Activated CD8-positive, alpha-beta T cell treated with anti-CD3 and anti-CD28 coated beads for 36 hours (primary cell): ENCODE results near the gene BUD31. TPM values are rescaled to one million over a fixed set of nuclear protein-coding genes. Genes with fewer than 3 reads are reported as not detected.
A peak's percentile ranks its signal among the peaks of the same experiment; 100 is the strongest.

Experiments used
- ATAC-seq: fragments of 200-7000 bp; cut with Tn5 transposase; one replicate; pipeline ENCODE4 v1.10.0; 2021; ENCODE audit warnings: mild to moderate bottlenecking, moderate library complexity
- CTCF ChIA-PET: fragments of 350-600 bp; sonication (Branson Sonifier 250); formaldehyde crosslinking; loops from one replicate; lab custom pipeline; 2021; ENCODE audit warnings: antibody characterized with exemption; lab: Charles Lee
- POLR2A ChIA-PET: fragments of 350-600 bp; sonication (Branson Sonifier 250); formaldehyde crosslinking; loops from one replicate; lab custom pipeline; 2021; ENCODE audit warnings: antibody characterized with exemption; lab: Charles Lee
- DNase-seq: peaks from one replicate; pipeline ENCODE4 v3.0.0-alpha.2; 2020
- H3K27ac Mint-ChIP-seq: one replicate; pipeline ENCODE4 v1.8.0; 2021; ENCODE audit warnings: mild to moderate bottlenecking, mixed read lengths
- H3K27me3 Mint-ChIP-seq: one replicate; pipeline ENCODE4 v1.8.0; 2021; ENCODE audit warnings: mixed read lengths
- H3K36me3 Mint-ChIP-seq: one replicate; pipeline ENCODE4 v1.8.0; 2021; ENCODE audit warnings: low read depth, mixed read lengths
- H3K4me1 Mint-ChIP-seq: one replicate; pipeline ENCODE4 v1.8.0; 2021; ENCODE audit warnings: low read depth, mixed read lengths
- H3K4me3 Mint-ChIP-seq: one replicate; pipeline ENCODE4 v1.8.0; 2021; ENCODE audit warnings: mild to moderate bottlenecking, moderate library complexity, mixed read lengths
- H3K9me3 Mint-ChIP-seq: one replicate; pipeline ENCODE4 v1.8.0; 2021; ENCODE audit warnings: mixed read lengths
- intact Hi-C: fragments of 100-400 bp; cut with micrococcal nuclease; formaldehyde crosslinking; loops from one replicate; pipeline ENCODE4 v1.10.0; 2022
- total RNA-seq, 2 experiments: library from RNA; stranded (reverse); gene quantifications; one replicate each; pipeline ENCODE4 v1.2.3, GENCODE V29; 2021
- TF ChIP-seq, protein P1 (sequence below): fragments of 200-600 bp; IDR thresholded peaks from one replicate; pipeline ENCODE4 v1.8.0; 2022; ENCODE audit warnings: antibody characterized with exemption, mild to moderate bottlenecking

BUD31 gene
- total RNA-seq, 2 experiments from 2014 or later = 118 to 124 TPM

DNA sequence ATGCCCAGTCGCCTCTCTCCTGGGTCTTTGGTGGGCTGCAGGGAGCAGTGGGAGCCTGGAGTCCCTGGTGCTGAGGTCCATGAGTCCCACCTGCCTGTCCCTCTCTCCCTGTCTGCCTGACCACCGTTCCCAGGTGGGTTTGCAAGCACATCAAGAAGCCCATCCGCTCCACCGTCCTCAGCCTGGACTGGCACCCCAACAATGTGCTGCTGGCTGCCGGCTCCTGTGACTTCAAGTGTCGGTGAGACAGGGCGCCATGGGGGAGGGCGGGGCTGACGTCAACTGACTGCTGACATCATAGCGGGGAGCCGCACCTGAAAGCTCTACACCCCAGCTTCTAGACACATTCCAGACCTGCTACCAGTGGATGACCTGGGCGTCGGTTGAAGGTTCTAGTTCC is 19.0 kb upstream of the BUD31 start:
- intact Hi-C loops = no loop called here
- POLR2A ChIA-PET = interaction anchor here (1.2 to 4.8 kb wide), 4 partner anchors 10 to 18 kb away, joined by 3 to 17 read pairs (median 12); partner anchors contain the start of gene PDAP1
- peaks cover 51% of the 10 kb centered on the region for H3K36me3 Mint-ChIP-seq
- no peak overlapping the region for H3K4me3 Mint-ChIP-seq
- no peaks in the 10 kb centered on the region for H3K9me3 Mint-ChIP-seq
- ATAC-seq (no peak), DNase-seq (no peak)
- no peak overlapping the region for H3K27ac Mint-ChIP-seq
- TF ChIP-seq, protein P1, sequence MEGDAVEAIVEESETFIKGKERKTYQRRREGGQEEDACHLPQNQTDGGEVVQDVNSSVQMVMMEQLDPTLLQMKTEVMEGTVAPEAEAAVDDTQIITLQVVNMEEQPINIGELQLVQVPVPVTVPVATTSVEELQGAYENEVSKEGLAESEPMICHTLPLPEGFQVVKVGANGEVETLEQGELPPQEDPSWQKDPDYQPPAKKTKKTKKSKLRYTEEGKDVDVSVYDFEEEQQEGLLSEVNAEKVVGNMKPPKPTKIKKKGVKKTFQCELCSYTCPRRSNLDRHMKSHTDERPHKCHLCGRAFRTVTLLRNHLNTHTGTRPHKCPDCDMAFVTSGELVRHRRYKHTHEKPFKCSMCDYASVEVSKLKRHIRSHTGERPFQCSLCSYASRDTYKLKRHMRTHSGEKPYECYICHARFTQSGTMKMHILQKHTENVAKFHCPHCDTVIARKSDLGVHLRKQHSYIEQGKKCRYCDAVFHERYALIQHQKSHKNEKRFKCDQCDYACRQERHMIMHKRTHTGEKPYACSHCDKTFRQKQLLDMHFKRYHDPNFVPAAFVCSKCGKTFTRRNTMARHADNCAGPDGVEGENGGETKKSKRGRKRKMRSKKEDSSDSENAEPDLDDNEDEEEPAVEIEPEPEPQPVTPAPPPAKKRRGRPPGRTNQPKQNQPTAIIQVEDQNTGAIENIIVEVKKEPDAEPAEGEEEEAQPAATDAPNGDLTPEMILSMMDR = no peak
- CTCF ChIA-PET = interaction anchor here (1.4 kb wide), 1 partner anchor 18 kb away, joined by 6 read pairs; the partner anchor contains the start of genes BUD31 and PDAP1
- no peaks in the 10 kb centered on the region for H3K27me3 Mint-ChIP-seq
- H3K4me1 Mint-ChIP-seq = peaks cover 28% of the 10 kb centered on the region

DNA sequence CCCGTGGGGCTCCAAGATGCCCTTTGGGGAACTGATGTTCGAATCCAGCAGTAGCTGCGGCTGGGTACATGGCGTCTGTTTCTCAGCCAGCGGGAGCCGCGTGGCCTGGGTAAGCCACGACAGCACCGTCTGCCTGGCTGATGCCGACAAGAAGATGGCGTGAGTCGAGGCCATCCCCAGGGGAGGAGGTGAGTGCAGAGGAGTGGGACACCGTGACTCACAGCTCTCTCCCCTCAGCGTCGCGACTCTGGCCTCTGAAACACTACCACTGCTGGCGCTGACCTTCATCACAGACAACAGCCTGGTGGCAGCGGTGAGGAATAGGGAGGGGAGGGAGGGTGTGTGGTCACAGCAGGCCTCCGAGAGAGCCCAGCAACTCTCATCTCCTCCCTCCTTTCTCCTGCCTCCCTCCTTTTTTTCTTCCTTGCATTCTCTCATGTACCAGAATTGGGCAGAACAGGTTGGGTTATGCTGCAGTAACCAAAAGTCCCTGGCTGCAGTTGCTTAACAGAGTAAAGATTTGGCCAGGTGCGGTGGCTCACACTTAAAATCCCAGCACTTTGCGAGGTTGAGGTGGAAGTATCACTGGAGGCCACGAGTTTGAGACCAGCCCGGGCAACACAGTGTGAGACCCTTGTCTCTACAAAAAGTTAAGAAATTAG is 17.7 kb upstream of the BUD31 start:
- TF ChIP-seq, protein P1 = no peak
- H3K4me1 Mint-ChIP-seq = peaks cover 23% of the 10 kb centered on the region
- no peaks in the 10 kb centered on the region for H3K27me3 Mint-ChIP-seq
- CTCF ChIA-PET = interaction anchor here (1.4 to 2.3 kb wide), 2 partner anchors 17 to 26 kb away, joined by 6 to 9 read pairs; partner anchors contain the start of genes BUD31 and PDAP1
- no peak for DNase-seq
- H3K27ac Mint-ChIP-seq = no peak overlapping the region
- peaks cover 56% of the 10 kb centered on the region for H3K36me3 Mint-ChIP-seq
- intact Hi-C loops = no loop called here
- no peak overlapping the region for H3K4me3 Mint-ChIP-seq
- H3K9me3 Mint-ChIP-seq = no peaks in the 10 kb centered on the region
- POLR2A ChIA-PET = interaction anchor here (1.1 to 3.6 kb wide), 5 partner anchors 9 to 16 kb away, joined by 3 to 15 read pairs (median 8); partner anchors contain the start of gene PDAP1
- no peak for ATAC-seq

DNA sequence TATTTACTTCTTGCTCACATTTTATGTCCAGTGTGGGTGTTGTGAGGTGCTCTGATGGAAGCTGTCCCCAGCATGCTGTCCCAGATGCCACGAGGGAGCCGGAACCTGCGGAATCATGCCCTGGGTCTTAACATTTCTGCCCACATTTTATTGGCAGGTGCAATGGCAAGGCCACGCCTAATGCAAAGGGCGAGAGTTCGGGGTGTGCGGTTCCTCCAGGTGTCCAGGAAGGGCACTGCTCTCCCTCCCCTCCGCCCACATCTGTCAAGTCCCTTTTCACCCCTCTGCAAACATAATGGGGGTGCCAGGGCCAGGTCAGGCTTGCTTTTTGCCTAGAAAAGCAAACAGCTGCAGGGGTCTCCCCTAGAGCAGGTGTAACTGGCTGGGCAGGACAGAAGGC is 16.7 kb upstream of the BUD31 start:
- Mint-ChIP-seq H3K27ac (peak overlapping the region; percentile 64), H3K4me1 (peaks cover 20% of the 10 kb centered on the region), H3K4me3 (peak overlapping the region; percentile 27), H3K27me3 (no peaks in the 10 kb centered on the region), H3K9me3 (no peaks in the 10 kb centered on the region), H3K36me3 (peaks cover 52% of the 10 kb centered on the region)
- no peak for DNase-seq
- CTCF ChIA-PET = interaction anchor here (1.0 to 2.3 kb wide), 2 partner anchors 11 to 27 kb away, joined by 4 to 9 read pairs; no protein-coding TSS in a partner anchor
- intact Hi-C loops = no loop called here
- TF ChIP-seq, protein P1 = no peak
- ATAC-seq = no peak
- POLR2A ChIA-PET = interaction anchor here (1.1 to 3.6 kb wide), 7 partner anchors 8 to 24 kb away, joined by 3 to 50 read pairs (median 15); partner anchors contain the start of genes BUD31 and PDAP1

DNA sequence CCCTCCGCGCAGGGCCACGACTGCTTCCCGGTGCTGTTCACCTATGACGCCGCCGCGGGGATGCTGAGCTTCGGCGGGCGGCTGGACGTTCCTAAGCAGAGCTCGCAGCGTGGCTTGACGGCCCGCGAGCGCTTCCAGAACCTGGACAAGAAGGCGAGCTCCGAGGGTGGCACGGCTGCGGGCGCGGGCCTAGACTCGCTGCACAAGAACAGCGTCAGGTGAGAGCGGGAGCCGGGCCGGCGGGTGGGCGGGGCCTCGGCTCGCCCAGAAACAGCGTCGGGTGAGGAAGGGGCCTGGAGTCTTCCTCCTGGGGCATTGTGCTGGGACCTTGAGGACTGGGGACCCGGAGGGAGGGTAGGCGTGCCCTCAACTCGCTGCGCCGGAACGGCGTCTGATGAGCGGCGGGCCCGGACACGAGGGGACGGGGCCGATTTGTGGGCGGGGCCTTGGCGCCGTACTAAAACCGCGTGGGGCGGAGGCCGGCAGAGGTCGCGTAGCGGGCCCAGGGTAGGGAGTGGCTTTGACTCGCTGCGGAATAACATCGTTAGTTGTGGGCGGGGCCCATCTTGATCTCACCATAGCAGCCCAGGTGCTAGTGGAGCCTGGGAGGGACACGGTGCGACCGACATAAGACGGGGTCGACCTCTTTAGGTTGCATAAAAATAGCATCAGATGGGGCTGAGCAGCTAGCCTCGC is 16.0 kb upstream of the BUD31 start:
- Mint-ChIP-seq H3K4me3 (peak overlapping the region; percentile 58), H3K4me1 (peaks cover 20% of the 10 kb centered on the region), H3K27ac (peak overlapping the region; percentile 87), H3K36me3 (peaks cover 52% of the 10 kb centered on the region), H3K27me3 (no peaks in the 10 kb centered on the region), H3K9me3 (no peaks in the 10 kb centered on the region)
- intact Hi-C loops = no loop called here
- DNase-seq (peak; percentile 91), ATAC-seq (peak; percentile 94)
- POLR2A ChIA-PET = interaction anchor here (1.1 to 3.6 kb wide), 8 partner anchors 8 to 81 kb away, joined by 3 to 50 read pairs (median 10); partner anchors contain the start of genes BUD31 and PDAP1
- TF ChIP-seq, protein P1 = no peak
- CTCF ChIA-PET = interaction anchor here (1.0 to 2.3 kb wide), 5 partner anchors 12 to 28 kb away, joined by 3 to 9 read pairs (median 4); partner anchors contain the start of genes BUD31 and PDAP1
